Keratinocyte (primary cell): ENCODE measurements around the gene RAB3D. TPM values are rescaled to one million over a fixed set of nuclear protein-coding genes. Genes with fewer than 3 reads are reported as not detected.

Experiments
- DNase-seq: peaks from one replicate; pipeline ENCODE4 v3.0.0-alpha.2; 2011; ENCODE audit warnings: low read depth, missing footprints, low spot score
- FAIRE-seq: peaks from 2 replicates; lab custom pipeline; 2011; peaks lifted over from hg19 to GRCh38; lab: Jason Lieb, UNC
- H2AFZ ChIP-seq: 2 replicates; pipeline ENCODE4 v1.6.0; 2012; ENCODE audit warnings: low read length, control low read depth, inconsistent platforms; ENCODE audit not compliant: control insufficient read depth
- H3K27ac ChIP-seq: 2 replicates; pipeline ENCODE4 v1.5.1; 2011; ENCODE audit warnings: low read length; ENCODE audit not compliant: control insufficient read depth, insufficient read depth
- H3K27me3 ChIP-seq: 3 replicates; pipeline ENCODE4 v1.6.0; 2011; ENCODE audit warnings: low read length; ENCODE audit not compliant: control insufficient read depth, insufficient read depth; ENCODE audit errors: extremely low read depth
- H3K36me3 ChIP-seq, 2 experiments: 2 replicates in 1 of 2; 3 replicates in 1 of 2; pipeline ENCODE4 v1.5.1; 2011; ENCODE audit warnings: low read length in 2 of 2, mild to moderate bottlenecking in 1 of 2; ENCODE audit not compliant: control insufficient read depth in 2 of 2, insufficient read depth in 2 of 2; ENCODE audit errors: extremely low read depth in 1 of 2
- H3K4me1 ChIP-seq: 3 replicates; pipeline ENCODE4 v1.5.1; 2011; ENCODE audit warnings: low read length; ENCODE audit not compliant: control insufficient read depth, insufficient read depth; ENCODE audit errors: extremely low read depth
- H3K4me2 ChIP-seq: 3 replicates; pipeline ENCODE4 v1.6.0; 2011; ENCODE audit warnings: low read depth, low read length; ENCODE audit not compliant: control insufficient read depth, insufficient read depth; ENCODE audit errors: extremely low read depth
- H3K4me3 ChIP-seq, 3 experiments: fragments of 200-600 bp in 1 of 3; sonication (generic) in 1 of 3; 2 replicates in 2 of 3; 3 replicates in 1 of 3; pipeline ENCODE4 v1.5.1; 2011 to 2016; ENCODE audit warnings: low read length in 3 of 3, mild to moderate bottlenecking in 3 of 3, control low read depth in 2 of 3, inconsistent platforms in 1 of 3, low read depth in 1 of 3, mixed read lengths in 1 of 3, mixed run types in 1 of 3, moderate library complexity in 1 of 3; ENCODE audit not compliant: control insufficient read depth in 2 of 3, insufficient read depth in 2 of 3; ENCODE audit errors: extremely low read depth in 1 of 3
- H3K79me2 ChIP-seq: 2 replicates; pipeline ENCODE4 v1.6.0; 2012; ENCODE audit warnings: low read length; ENCODE audit not compliant: control insufficient read depth, insufficient read depth
- H3K9ac ChIP-seq: 3 replicates; pipeline ENCODE4 v1.6.0; 2011; ENCODE audit warnings: low read length; ENCODE audit not compliant: control insufficient read depth, insufficient read depth; ENCODE audit errors: extremely low read depth
- H3K9me1 ChIP-seq: 3 replicates; pipeline ENCODE4 v1.6.0; 2011; ENCODE audit warnings: low read length; ENCODE audit not compliant: control insufficient read depth, insufficient read depth; ENCODE audit errors: extremely low read depth
- H3K9me3 ChIP-seq: 2 replicates; pipeline ENCODE4 v1.5.1; 2012; ENCODE audit warnings: low read depth, low read length; ENCODE audit not compliant: control insufficient read depth
- H4K20me1 ChIP-seq: 3 replicates; pipeline ENCODE4 v1.6.0; 2011; ENCODE audit warnings: low read length; ENCODE audit not compliant: control insufficient read depth, insufficient read depth; ENCODE audit errors: extremely low read depth
- CTCF ChIP-seq, 3 experiments: IDR thresholded peaks in 1 of 3; conservative IDR thresholded peaks in 1 of 3; optimal IDR thresholded peaks in 1 of 3; 2 replicates in 2 of 3; 3 replicates in 1 of 3; pipeline versions ENCODE3 to v1.5.1; 2011; ENCODE audit warnings: low read length in 3 of 3, mild to moderate bottlenecking in 3 of 3, moderate library complexity in 2 of 3, control low read depth in 1 of 3, inconsistent platforms in 1 of 3; ENCODE audit not compliant: insufficient read depth in 2 of 3; ENCODE audit errors: extremely low read depth in 1 of 3
- EZH2 ChIP-seq: IDR thresholded peaks from one replicate; pipeline ENCODE4 v1.6.1; 2012; ENCODE audit warnings: inconsistent platforms, mild to moderate bottlenecking, low read length, moderate library complexity
- dilution Hi-C: fragments of 300-500 bp; cut with MboI; formaldehyde crosslinking; loops from one replicate; pipeline ENCODE4 v1.7.0; 2020; ENCODE audit warnings: low sequenced_read_pairs; ENCODE audit not compliant: extremely low pct_ligation_motif_present
- polyA plus RNA-seq, 5 experiments: library from polyadenylated mRNA; depleted of rRNA in 3 of 5; stranded (reverse) in 3 of 5; stranded (forward) in 1 of 5; unstranded in 1 of 5; fragments of >200 nt; gene quantifications; 1 replicate in 1 of 5; 2 replicates in 3 of 5; 3 replicates in 1 of 5; pipeline versions ENCODE4 v1.2.1 to v1.2.3, GENCODE V29; 2011 to 2012; ENCODE audit warnings: missing spikeins in 2 of 5, low read depth in 1 of 5, low replicate concordance in 1 of 5

RAB3D gene
- polyA plus RNA-seq, 1 donor (not counting 4 experiments of a cell fraction or from before 2014, with no cell fraction given), result 63.1 TPM

- Histone ChIP-seq H3K9me1 (no peaks in the 10 kb centered on the region), H2AFZ (no peak overlapping the region), H3K79me2 (no peaks in the 10 kb centered on the region), H3K4me1 (peaks cover 11% of the 10 kb centered on the region), H3K4me3 (no peak overlapping the region), H3K36me3 (no peaks in the 10 kb centered on the region), H3K9ac (no peak overlapping the region), H3K9me3 (no peaks in the 10 kb centered on the region), H3K27me3 (peaks cover 4% of the 10 kb centered on the region), H3K27ac (no peak overlapping the region), H3K4me2 (no peak overlapping the region), H4K20me1 (no peaks in the 10 kb centered on the region)
- FAIRE-seq, result no peak
- no peak for DNase-seq
- dilution Hi-C loops, result no loop called here
- TF ChIP-seq EZH2, result no peak
- no peak for TF ChIP-seq CTCF (optimal IDR thresholded peaks at IDR 0.05 in 1 of 3, IDR thresholded peaks at IDR 0.05 in 1 of 3, conservative IDR thresholded peaks at IDR 0.05 in 1 of 3; ENCODE audit: extremely low read depth in 1 of 3, insufficient read depth in 2 of 3, low read length in 3 of 3)
Observed at GRCh38 chr19:11278670-11279069, 60.8 kb downstream of the RAB3D start.

- no peak for FAIRE-seq
- H3K9ac ChIP-seq, result no peak overlapping the region
- no peak for DNase-seq
- no peak overlapping the region for H2AFZ ChIP-seq
- peaks cover 4% of the 10 kb centered on the region for H3K27me3 ChIP-seq
- H3K27ac ChIP-seq, result no peak overlapping the region
- no peaks in the 10 kb centered on the region for H3K9me3 ChIP-seq
- peaks cover 4% of the 10 kb centered on the region for H3K4me1 ChIP-seq
- TF ChIP-seq CTCF (optimal IDR thresholded peaks at IDR 0.05 in 1 of 3, IDR thresholded peaks at IDR 0.05 in 1 of 3, conservative IDR thresholded peaks at IDR 0.05 in 1 of 3; ENCODE audit: extremely low read depth in 1 of 3, insufficient read depth in 2 of 3, low read length in 3 of 3), result no peak
- no peak for TF ChIP-seq EZH2
- H3K4me2 ChIP-seq, result no peak overlapping the region
- dilution Hi-C loops, result no loop called here
- no peaks in the 10 kb centered on the region for H3K79me2 ChIP-seq
- no peak overlapping the region for H3K4me3 ChIP-seq
- H4K20me1 ChIP-seq, result no peaks in the 10 kb centered on the region
- H3K9me1 ChIP-seq, result no peaks in the 10 kb centered on the region
- H3K36me3 ChIP-seq, result no peaks in the 10 kb centered on the region
Observed at GRCh38 chr19:11274533-11275086, 64.8 kb downstream of the RAB3D start.
